ENCODE data around the gene ZNF488. TPM values are rescaled to one million over a fixed set of nuclear protein-coding genes. Genes with fewer than 3 reads are reported as not detected.
A peak's percentile ranks its signal among the peaks of the same experiment; 100 is the strongest.

ZNF488 gene
- total RNA-seq, 4 donors from 2014 or later: 4.1 to 23.5 (median 16.1) TPM

DNA sequence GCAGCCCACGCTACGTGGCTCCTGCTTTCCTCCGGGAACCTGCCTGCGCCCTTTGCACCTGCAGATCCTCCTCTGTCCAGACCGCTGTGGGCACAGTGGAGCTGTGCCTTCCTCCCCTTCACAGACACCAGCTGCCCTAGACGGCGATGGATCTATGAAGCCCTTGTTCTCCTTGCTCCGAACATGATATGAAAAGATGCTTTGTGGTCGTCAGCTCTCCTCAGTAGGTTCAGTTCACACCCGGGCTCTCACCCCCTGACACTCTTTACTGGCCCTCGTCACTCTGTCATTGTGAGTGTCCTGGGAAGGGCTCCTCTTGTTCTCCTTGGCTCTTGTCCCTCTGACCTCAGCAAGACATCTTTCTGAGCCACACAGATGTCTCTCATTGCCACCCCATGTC, 4.2 kb downstream of the ZNF488 start:
- H3K27me3 ChIP-seq: no peaks in the 10 kb centered on the region
- no peak overlapping the region for H3K4me3 ChIP-seq
- peak overlapping the region in 2 of 4 donors; percentile 58 to 82 for H3K27ac ChIP-seq
- DNase-seq: peak in 2 of 3 donors; percentile 34 to 49
- TF ChIP-seq CTCF (IDR thresholded peaks at IDR 0.05): no peak
- no peak for TF ChIP-seq POLR2A (IDR thresholded peaks at IDR 0.05)
- no peaks in the 10 kb centered on the region for H3K9me3 ChIP-seq
- no peaks in the 10 kb centered on the region for H3K36me3 ChIP-seq
- H3K4me1 ChIP-seq: peaks cover 3 to 27% (median 5%) of the 10 kb centered on the region in 4 donors

GRCh38 chr10:47379445-47379785, 4.7 kb downstream of the ZNF488 start:
- peaks cover 0 to 26% (median 3%) of the 10 kb centered on the region in 4 donors for H3K4me1 ChIP-seq
- no peak for TF ChIP-seq CTCF (IDR thresholded peaks at IDR 0.05)
- no peak for TF ChIP-seq POLR2A (IDR thresholded peaks at IDR 0.05)
- H3K27ac ChIP-seq: peak overlapping the region in 1 of 4 donors; percentile 82
- no peaks in the 10 kb centered on the region for H3K36me3 ChIP-seq
- no peaks in the 10 kb centered on the region for H3K27me3 ChIP-seq
- H3K9me3 ChIP-seq: no peaks in the 10 kb centered on the region
- peak in 2 of 3 donors; percentile 13 to 31 for DNase-seq
- H3K4me3 ChIP-seq: no peak overlapping the region

- peak in 2 of 3 donors; percentile 25 to 33 for DNase-seq
- no peak for TF ChIP-seq CTCF (IDR thresholded peaks at IDR 0.05)
- no peak for TF ChIP-seq POLR2A (IDR thresholded peaks at IDR 0.05)
- Histone ChIP-seq H3K4me1 (peaks cover 0 to 26% (median 2%) of the 10 kb centered on the region in 4 donors), H3K4me3 (no peak overlapping the region), H3K9me3 (no peaks in the 10 kb centered on the region), H3K27me3 (no peaks in the 10 kb centered on the region), H3K27ac (no peak overlapping the region), H3K36me3 (no peaks in the 10 kb centered on the region)
These were observed 5.3 kb downstream of the ZNF488 start for GRCh38 chr10:47378606-47379444.

DNA sequence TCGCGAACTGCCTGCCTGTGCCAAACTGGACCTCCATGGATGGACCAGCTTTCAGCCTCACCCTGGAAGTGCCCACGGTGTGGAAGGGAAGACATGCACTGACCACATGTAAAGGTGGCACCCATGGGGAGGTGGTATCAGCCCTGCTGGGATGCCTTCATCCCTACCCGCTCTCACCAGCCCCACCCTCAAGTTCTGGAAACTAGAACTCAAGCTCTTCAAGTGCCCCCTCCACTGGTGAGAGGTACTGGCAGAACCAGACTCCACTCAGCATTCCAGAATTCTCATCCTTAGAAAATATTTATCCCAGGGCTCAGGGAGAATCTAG, 5.9 kb downstream of the ZNF488 start:
- Histone ChIP-seq H3K36me3 (no peaks in the 10 kb centered on the region), H3K4me1 (peaks cover 0 to 22% (median 2%) of the 10 kb centered on the region in 4 donors), H3K4me3 (no peak overlapping the region), H3K9me3 (no peaks in the 10 kb centered on the region), H3K27ac (no peak overlapping the region), H3K27me3 (no peaks in the 10 kb centered on the region)
- TF ChIP-seq POLR2A (IDR thresholded peaks at IDR 0.05): no peak
- DNase-seq: peak in 1 of 3 donors; percentile 34

DNA sequence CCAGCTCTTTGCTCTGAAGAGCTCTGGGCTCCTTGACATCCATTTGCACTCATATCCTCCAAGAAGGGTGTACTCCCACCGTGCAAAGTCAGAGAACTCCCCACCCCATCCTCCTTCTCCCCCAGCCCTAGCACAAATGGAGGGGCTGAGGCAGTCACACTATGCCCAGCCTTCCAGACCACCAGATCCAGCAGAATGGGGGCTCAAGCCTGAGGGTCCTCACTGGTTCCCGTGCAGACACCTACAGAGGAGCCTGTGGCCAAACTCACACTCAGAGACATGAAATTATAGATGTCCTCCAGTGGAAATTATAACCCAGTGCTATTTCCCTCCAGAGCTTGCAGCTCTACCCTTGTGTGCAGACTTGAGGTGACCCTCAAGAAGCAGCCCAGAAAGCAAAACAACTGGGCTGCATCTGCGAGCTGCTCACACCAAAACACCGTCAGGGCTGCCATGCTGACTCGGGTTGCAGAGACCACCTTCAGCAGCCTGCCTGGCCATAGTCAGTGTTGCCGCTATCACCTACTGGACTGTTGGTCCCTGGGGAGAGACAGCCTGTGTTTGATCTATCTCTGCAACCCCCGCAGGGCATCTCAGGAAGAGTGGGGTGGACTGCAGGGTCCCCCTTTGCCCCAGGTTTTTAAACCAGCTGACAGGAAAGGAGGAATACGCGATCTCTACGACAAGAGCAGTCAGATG, 7.4 kb downstream of the ZNF488 start:
- Histone ChIP-seq H3K4me3 (no peak overlapping the region), H3K4me1 (peaks cover 0 to 18% (median 2%) of the 10 kb centered on the region in 4 donors), H3K27me3 (no peaks in the 10 kb centered on the region), H3K36me3 (no peaks in the 10 kb centered on the region), H3K9me3 (no peaks in the 10 kb centered on the region), H3K27ac (no peak overlapping the region)
- TF ChIP-seq CTCF (IDR thresholded peaks at IDR 0.05): no peak
- TF ChIP-seq POLR2A (IDR thresholded peaks at IDR 0.05): no peak
- DNase-seq: peak in 1 of 3 donors; percentile 14

All from Peyer's patch (tissue), 4 donors.